ENCODE measurements around the gene BIK. TPM values are rescaled to one million over a fixed set of nuclear protein-coding genes. Genes with fewer than 3 reads are reported as not detected.

The BIK gene
- total RNA-seq, 1 experiment from 2014 or later = 0.10 TPM

Other genes starting within 250 kb of the BIK start
- 45.4 and 46.2 TPM in 2 replicates for gene PACSIN2, start 95.6 kb upstream of the BIK start, total RNA-seq (2014; rRNA removed; shearing (Covaris generic); ENCODE audit: low replicate concordance)
- gene TTLL1, start 21.4 kb upstream of the BIK start, total RNA-seq (2014; rRNA removed; shearing (Covaris generic); ENCODE audit: low replicate concordance) = 4.9 and 9.2 TPM in 2 replicates
- 7.9 and 19.0 TPM in 2 replicates for gene MCAT, start 32.6 kb downstream of the BIK start, total RNA-seq (2014; rRNA removed; shearing (Covaris generic); ENCODE audit: low replicate concordance)
- 465 and 558 TPM in 2 replicates for gene TSPO, start 40.8 kb downstream of the BIK start, total RNA-seq (2014; rRNA removed; shearing (Covaris generic); ENCODE audit: low replicate concordance)
- 50.6 and 61.7 TPM in 2 replicates for gene TTLL12, start 76.4 kb downstream of the BIK start, total RNA-seq (2014; rRNA removed; shearing (Covaris generic); ENCODE audit: low replicate concordance)
- gene SCUBE1, start 232.6 kb downstream of the BIK start, total RNA-seq (2014; rRNA removed; shearing (Covaris generic); ENCODE audit: low replicate concordance) = 0.05 and 0.16 TPM in 2 replicates

Data from MG63 (cell line).